ENCODE measurements around the gene ISLR. TPM values are rescaled to one million over a fixed set of nuclear protein-coding genes. Genes with fewer than 3 reads are reported as not detected.

Gene ISLR
- total and polyA plus RNA-seq, 2 of the 4 experiments (the other 2 are of a cell fraction) = under 0.01 to 0.79 TPM

DNA sequence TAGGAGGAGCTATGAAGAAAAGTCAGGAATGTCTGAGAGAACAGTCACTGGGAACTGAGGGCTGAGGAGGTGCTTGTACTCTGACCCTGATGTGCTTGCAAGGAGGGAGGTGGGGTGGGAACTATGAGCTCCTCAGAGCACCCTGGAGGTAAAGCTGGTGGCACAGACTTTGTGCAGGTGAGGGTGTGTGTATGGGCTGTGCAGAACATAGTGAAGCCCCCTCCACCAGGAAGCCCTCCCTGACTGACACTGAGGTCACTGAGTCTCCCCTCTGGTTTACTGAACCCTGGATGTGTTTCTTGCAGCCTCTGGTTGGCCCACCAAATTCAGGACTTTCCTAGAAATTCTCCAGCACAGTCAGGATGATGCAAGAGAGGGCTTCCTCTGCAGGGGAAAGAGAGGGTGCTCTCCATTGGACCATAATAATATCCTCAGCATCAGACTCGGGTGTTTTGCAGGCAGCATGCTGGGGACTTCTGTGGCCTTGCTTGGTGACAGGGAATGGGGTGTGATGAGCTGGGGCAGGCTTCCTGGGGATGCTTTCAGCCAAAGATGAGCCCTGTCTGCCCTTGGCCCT lies 1.5 kb upstream of the ISLR start:
- Histone ChIP-seq H2BK15ac (ENCODE audit: low read depth, low read length) (no peak overlapping the region), H2BK20ac (ENCODE audit: low read depth, low read length) (no peak overlapping the region), H3K27ac (ENCODE audit: insufficient read depth, low read length) (no peak overlapping the region), H3K4me1 (ENCODE audit: control insufficient read depth, insufficient read depth, low read length) (peaks cover 15% of the 10 kb centered on the region), H3K18ac (ENCODE audit: low read depth, low read length) (no peak overlapping the region), H3K9me3 (ENCODE audit: control insufficient read depth, insufficient read depth, low read length) (no peaks in the 10 kb centered on the region), H3K27me3 (ENCODE audit: control insufficient read depth, insufficient read depth, low read length) (peaks cover 30% of the 10 kb centered on the region), H3K56ac (ENCODE audit: extremely low read depth, insufficient read depth, low read length) (no peak overlapping the region), H3K4ac (ENCODE audit: low read depth, low read length) (no peak overlapping the region), H2BK120ac (ENCODE audit: low read depth, low read length) (no peak overlapping the region), H3K14ac (replicated peaks; ENCODE audit: low read depth, low read length) (no peak overlapping the region), H3K4me3 (ENCODE audit: insufficient read depth, low read depth, low read length) (no peak overlapping the region), H4K8ac (ENCODE audit: low read depth in 2 of 2, low read length in 2 of 2) (no peak overlapping the region), H2AFZ (replicated peaks; ENCODE audit: low read length, poor library complexity) (no peak overlapping the region), H2AK5ac (ENCODE audit: low read depth, low read length) (no peak overlapping the region), H2AK9ac (replicated peaks; ENCODE audit: low read depth, low read length, poor library complexity) (no peak overlapping the region), H3K23ac (ENCODE audit: low read depth, low read length) (no peak overlapping the region), H3K36me3 (ENCODE audit: control insufficient read depth, insufficient read depth, low read length) (no peaks in the 10 kb centered on the region), H3K4me2 (ENCODE audit: low read depth, low read length) (no peak overlapping the region), H3K9me1 (ENCODE audit: insufficient read depth, low read length) (no peaks in the 10 kb centered on the region; the same call in 1 of the 2 replicates), H4K20me1 (ENCODE audit: insufficient read depth, low read length) (no peaks in the 10 kb centered on the region; the same call in 1 of the 2 replicates), H3K79me1 (ENCODE audit: low read depth in 1 of 2, low read length in 2 of 2) (no peaks in the 10 kb centered on the region), H3K9ac (ENCODE audit: low read depth, low read length) (no peak overlapping the region), H4K91ac (ENCODE audit: insufficient read depth, low read depth, low read length) (no peak overlapping the region), H4K5ac (ENCODE audit: low read depth, low read length) (no peak overlapping the region), H2BK5ac (ENCODE audit: low read depth, low read length, poor library complexity, severe bottlenecking) (no peak overlapping the region)
- no TSS peak for BruUV-seq (replicated peaks)
- in situ Hi-C loops (cut with MboI; ENCODE audit: low sequenced_read_pairs) = no loop called here
- no CpG with 5 or more reads among the region's 1 CpG for WGBS, 2 experiments (ENCODE audit: extremely low coverage in 2 of 2, insufficient read length in 1 of 2)
- dilution Hi-C loops (cut with HindIII; ENCODE audit: low sequenced_read_pairs, unreplicated experiment) = no loop called here
- ChIA-PET CTCF (no interaction called here), POLR2A (ENCODE audit: unreplicated experiment) (no interaction called here)
- intact Hi-C loops (cut with micrococcal nuclease) = no loop called here
- ATAC-seq (ENCODE audit: low read depth) = no peak
- no peak for DNase-seq
- TF ChIP-seq MAFK (IDR thresholded peaks at IDR 0.05; ENCODE audit: low read depth, low read length) (no peak), RFX5 (IDR thresholded peaks at IDR 0.05; ENCODE audit: low read depth, low read length) (no peak), MAZ (IDR thresholded peaks at IDR 0.05; ENCODE audit: borderline replicate concordance, low read depth, low read length) (no peak)
